GM13977 (cell line): Measurements from ENCODE around the gene PKN3.
"Not testable (repeated sequence)": the region's sequence is repeated elsewhere in the genome, so short reads cannot be mapped to it uniquely, and the experiment has no call there.

Experiments
- DNase-seq: peaks from one replicate; pipeline ENCODE4 v3.0.0; 2012; ENCODE audit warnings: low spot score
- in situ Hi-C: fragments of 300-500 bp; cut with MboI; formaldehyde crosslinking; loops from one replicate; pipeline ENCODE4 v1.12.0; 2022; ENCODE audit warnings: low sequenced_read_pairs, low pct_unique_long_range_greater_than_20kb, mixed read lengths, inconsistent platforms; ENCODE audit not compliant: unreplicated experiment
- TF ChIP-seq, protein P1 (sequence below): IDR thresholded peaks from 2 replicates; pipeline ENCODE4 v1.5.1; 2012; ENCODE audit warnings: mild to moderate bottlenecking, control low read depth; ENCODE audit not compliant: insufficient read depth; ENCODE audit errors: extremely low read depth, missing control alignments

The PKN3 gene

DNA sequence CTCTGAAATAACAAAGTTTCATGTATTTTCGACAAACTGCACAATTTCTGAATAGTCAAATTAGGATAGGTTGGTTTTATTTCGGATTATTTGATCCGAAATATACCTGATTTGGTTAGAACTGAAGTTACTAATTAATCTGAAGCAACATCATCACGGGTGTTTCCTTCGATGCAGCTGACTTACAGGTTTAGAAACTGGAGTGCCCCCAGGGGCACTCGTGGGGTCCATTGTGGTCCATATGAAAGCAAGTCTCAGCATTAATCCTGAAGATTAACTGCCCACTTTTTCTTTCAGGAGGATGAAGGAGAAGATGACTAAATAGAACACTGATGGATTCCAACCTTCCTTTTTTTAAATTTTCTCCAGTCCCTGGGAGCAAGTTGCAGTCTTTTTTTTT is 8.0 kb upstream of the PKN3 start:
- TF ChIP-seq, protein P1, sequence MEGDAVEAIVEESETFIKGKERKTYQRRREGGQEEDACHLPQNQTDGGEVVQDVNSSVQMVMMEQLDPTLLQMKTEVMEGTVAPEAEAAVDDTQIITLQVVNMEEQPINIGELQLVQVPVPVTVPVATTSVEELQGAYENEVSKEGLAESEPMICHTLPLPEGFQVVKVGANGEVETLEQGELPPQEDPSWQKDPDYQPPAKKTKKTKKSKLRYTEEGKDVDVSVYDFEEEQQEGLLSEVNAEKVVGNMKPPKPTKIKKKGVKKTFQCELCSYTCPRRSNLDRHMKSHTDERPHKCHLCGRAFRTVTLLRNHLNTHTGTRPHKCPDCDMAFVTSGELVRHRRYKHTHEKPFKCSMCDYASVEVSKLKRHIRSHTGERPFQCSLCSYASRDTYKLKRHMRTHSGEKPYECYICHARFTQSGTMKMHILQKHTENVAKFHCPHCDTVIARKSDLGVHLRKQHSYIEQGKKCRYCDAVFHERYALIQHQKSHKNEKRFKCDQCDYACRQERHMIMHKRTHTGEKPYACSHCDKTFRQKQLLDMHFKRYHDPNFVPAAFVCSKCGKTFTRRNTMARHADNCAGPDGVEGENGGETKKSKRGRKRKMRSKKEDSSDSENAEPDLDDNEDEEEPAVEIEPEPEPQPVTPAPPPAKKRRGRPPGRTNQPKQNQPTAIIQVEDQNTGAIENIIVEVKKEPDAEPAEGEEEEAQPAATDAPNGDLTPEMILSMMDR, result no peak
- in situ Hi-C loops, result no loop called here
- DNase-seq, result no peak

DNA sequence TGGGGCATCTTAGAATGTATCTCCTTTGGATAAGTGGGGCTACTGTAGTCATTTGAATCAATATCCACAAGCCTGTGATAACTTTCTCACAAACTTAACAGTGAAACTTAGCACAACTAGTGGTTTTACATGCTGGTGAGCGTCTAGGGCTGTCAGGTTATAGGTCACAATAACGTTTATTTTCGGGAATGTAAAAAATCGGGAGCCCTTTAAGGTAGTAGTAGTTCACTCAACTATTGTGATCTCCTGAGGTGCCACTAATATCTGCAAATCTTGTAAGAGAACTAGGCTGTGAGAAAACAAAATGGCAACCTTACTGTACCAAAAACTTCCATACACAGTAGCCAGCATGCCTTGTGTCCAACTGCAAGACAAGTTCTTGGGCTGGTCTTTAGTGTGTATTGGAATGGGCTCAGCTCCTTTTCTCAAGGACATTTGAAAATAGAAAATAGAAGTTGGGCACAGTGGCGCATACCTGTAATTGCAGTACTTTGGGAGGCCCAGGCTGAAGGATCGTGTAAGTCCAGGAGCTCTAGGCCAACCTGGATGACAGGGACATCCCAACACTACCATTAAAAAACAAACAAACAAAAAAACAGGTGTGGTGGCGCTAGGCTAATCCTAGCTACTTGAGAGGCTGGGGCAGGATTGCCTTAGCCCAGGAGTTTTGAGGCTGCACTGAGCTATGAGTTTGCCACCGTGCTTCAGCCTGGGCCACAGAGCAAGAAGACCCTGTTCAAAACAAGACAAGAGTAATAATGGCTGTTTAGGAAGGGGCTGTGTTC is 5.2 kb upstream of the PKN3 start:
- TF ChIP-seq, protein P1, result no peak
- in situ Hi-C loops, result no loop called here
- DNase-seq, result no peak

DNA sequence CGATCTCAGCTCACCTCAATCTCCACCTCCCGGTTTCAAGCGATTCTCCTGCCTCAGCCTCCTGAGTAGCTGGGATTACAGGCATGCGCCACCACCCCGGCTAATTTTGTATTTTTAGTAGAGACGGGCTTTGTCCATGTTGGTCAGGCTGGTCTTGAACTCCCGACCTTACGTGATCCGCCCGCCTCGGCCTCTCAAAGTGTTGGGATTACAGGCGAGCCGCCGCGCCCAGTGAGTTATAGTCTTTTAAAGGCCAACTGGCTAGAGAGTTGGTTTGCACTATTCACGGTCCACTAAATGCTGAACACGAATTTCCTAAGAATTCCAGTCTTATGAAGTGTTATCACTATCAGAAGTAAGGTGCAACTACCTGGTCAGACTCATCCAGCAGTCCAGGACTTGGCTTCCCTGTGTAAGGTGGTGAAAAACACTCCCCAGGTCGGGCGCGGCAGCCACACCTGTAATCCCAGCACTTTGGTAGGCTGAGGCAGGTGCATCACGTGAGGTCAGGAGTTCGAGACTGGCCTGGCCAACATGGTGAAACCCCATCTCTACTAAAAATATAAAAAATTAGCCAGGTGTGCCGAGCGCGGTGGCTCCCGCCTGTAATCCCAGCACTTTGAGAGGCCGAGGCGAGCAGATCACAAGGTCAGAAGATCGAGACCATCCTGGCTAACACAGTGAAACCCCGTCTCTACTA is 3.1 kb upstream of the PKN3 start:
- in situ Hi-C loops, DNase-seq: not testable (repeated sequence)

DNA sequence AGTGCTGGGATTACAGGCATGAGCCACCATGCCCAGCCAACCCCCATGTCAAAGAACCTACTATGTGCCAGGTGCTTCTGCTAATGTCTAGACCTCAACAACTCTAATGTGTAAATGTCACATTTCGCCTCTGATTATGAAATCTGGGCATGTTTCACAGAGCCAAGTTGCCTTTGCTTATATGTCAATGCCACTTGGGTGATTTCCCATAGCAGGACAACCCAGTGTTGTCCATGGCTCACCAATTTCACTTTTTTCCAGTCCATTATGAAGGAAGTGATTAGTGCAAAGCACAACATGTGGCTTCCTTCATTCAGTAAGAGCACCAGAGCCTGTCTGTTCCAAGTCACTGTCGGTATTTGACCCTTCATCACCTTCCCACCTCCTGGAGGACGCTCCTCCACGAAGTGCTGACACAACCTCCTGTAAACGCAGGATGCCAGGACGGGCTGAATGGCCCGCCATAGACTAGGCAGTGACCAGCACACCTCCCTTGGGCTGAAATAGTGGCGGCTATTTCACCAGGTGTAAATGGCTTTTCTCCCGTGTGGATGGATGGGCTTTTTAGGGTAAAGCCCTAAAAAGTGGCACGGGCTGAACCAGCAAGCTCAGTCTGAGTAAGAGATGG is 962 bp upstream of the PKN3 start:
- TF ChIP-seq, protein P1, result no peak
- no peak for DNase-seq
- in situ Hi-C loops, result no loop called here

DNA sequence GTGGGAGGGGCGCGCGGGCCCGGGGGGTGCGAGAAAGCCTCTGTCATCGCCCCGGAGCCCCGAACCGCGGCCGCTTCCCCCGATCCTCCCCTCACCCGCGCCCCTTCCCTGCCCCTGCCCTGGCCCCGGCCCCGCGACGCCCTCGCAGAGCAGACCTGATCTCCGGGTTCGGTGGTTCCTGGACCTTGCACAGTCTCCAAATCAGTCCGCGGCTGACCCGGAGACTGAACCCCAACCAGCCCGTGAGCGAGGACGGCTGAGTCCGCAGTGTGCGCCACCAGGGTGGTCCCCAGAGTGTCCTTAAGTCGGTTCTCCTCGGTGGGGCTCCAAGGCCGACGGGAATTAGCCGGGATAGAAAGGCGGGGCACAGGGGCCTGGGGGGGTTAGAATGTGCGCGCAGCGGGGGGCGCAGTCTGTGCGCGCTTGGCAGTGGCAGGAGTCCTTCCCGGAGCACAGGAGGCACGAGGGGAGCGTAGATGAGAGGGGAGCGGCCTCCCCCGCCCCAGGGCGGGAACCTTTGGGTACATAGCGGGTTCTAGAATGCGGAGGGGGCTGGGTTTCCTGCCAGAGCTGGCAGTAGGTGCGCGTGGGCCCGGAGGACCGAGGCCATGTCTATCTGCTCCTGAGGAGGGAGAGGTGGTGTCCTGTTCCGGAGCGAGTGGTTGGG is 779 bp downstream of the PKN3 start:
- in situ Hi-C loops, result no loop called here
- peak; percentile 74 for DNase-seq
- TF ChIP-seq, protein P1, result no peak

DNA sequence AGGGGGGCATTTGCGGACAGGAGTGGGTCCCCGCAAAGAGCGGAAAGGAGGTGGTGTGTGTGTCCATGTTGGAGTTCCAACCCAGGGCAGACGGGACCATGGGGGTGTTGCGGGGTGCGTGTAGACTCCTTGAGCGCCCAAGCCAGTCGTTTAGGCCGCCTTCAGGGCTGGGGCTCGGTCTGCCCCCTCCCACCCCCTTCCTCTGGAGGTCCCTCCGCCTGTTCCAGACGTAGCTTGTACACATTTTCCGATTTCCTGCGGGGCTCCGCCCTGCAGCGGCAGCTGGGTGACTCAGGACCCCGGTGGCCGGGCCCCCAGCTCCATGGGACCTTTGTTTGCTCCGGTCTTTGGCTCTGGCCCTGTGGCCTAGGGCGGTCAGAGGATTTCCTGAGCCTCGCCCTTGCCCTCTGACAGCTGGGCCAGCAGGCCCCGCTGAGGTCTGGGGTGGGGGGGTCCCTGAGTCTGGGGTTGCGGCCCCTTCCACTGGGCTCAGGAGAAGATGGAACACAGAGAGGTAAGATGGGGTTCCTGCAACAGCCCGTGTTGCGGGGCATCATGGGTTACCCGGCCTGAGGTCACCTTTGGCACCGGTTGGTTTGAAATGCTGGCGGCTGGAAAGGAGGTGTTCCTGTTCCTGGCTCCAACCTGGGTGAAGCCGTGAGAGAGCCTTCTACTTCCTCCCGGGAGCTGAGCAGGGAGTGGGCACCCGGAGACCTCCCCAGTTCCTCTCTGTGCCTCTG is 1.5 kb downstream of the PKN3 start:
- in situ Hi-C loops, result no loop called here
- no peak for DNase-seq

More for the DNA sequence above, 1.5 kb downstream of the PKN3 start:
- TF ChIP-seq, protein P1, result no peak
